Measurements from ENCODE around the gene ANGPTL7. TPM values are rescaled to one million over a fixed set of nuclear protein-coding genes. Genes with fewer than 3 reads are reported as not detected.

Gene ANGPTL7
- total RNA-seq, 2 experiments from 2014 or later: not detected

DNA sequence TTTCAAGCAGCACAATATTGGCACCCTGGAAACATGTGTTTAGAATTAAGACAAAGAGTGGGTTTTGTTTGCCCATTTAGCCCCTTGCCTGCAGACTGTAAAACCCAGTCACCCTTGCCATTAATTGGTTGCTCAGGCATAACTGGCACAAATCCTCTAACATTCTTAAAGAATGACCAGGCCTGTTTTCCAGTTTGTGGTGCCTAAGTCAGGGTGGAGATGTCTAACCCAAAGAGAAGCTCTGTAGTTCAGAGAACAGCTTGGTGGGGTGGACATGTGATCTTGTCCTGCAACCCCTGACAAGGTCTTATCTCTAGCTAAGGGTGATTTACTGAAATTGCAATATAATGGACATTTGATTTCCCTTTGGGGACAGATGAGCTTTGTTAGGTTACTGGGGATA, 8.8 kb upstream of the ANGPTL7 start:
- TF ChIP-seq, protein P1, sequence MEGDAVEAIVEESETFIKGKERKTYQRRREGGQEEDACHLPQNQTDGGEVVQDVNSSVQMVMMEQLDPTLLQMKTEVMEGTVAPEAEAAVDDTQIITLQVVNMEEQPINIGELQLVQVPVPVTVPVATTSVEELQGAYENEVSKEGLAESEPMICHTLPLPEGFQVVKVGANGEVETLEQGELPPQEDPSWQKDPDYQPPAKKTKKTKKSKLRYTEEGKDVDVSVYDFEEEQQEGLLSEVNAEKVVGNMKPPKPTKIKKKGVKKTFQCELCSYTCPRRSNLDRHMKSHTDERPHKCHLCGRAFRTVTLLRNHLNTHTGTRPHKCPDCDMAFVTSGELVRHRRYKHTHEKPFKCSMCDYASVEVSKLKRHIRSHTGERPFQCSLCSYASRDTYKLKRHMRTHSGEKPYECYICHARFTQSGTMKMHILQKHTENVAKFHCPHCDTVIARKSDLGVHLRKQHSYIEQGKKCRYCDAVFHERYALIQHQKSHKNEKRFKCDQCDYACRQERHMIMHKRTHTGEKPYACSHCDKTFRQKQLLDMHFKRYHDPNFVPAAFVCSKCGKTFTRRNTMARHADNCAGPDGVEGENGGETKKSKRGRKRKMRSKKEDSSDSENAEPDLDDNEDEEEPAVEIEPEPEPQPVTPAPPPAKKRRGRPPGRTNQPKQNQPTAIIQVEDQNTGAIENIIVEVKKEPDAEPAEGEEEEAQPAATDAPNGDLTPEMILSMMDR (IDR thresholded peaks at IDR 0.05): no peak
- Mint-ChIP-seq H3K36me3 (ENCODE audit: low read depth) (peaks cover 82% of the 10 kb centered on the region), H3K27ac (no peak overlapping the region), H3K4me1 (ENCODE audit: low read depth) (no peaks in the 10 kb centered on the region), H3K9me3 (no peaks in the 10 kb centered on the region), H3K27me3 (no peaks in the 10 kb centered on the region), H3K4me3 (no peak overlapping the region)
- H3K27me3 ChIP-seq (ENCODE audit: control insufficient read depth in 1 of 2, insufficient read depth in 2 of 2, low read length in 2 of 2): no peaks in the 10 kb centered on the region
- H3K9me3 ChIP-seq (ENCODE audit: control insufficient read depth in 1 of 2, insufficient read depth in 1 of 2, low read length in 2 of 2): no peaks in the 10 kb centered on the region
- CTCF ChIA-PET: no interaction called here
- H3K27ac ChIP-seq (ENCODE audit: low read depth in 1 of 2, low read length in 2 of 2): no peak overlapping the region
- intact Hi-C loops (cut with DNase I, micrococcal nuclease): no loop called here
- peaks cover 41% of the 10 kb centered on the region for H3K36me3 ChIP-seq (ENCODE audit: insufficient read depth, low read length)
- H3K4me3 ChIP-seq (ENCODE audit: low read length): no peak overlapping the region
- H3K4me1 ChIP-seq (ENCODE audit: insufficient read depth, low read length): no peaks in the 10 kb centered on the region
- no peak for DNase-seq
- no peak for ATAC-seq (ENCODE audit: poor library complexity)
- POLR2A ChIA-PET: no interaction called here

DNA sequence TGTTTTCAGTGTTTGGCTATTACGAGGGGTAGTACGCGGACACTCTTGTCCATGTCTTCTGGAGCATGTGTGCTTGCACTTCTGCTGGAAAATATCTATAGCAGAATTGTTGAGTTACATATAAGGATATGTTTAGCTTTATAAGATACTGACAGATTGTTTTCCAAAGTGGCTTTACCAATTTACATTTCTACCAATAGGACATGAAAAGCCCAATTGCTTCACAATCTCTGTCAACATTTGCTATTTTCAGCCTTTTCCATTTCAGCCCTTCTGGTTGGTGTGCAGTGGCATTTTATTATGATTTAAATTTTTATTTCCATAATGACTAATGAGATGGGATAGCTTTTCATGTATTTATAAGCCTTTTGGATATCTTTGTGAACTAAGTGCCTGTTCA, 6.3 kb upstream of the ANGPTL7 start:
- no peaks in the 10 kb centered on the region for H3K27me3 ChIP-seq (ENCODE audit: control insufficient read depth in 1 of 2, insufficient read depth in 2 of 2, low read length in 2 of 2)
- ATAC-seq (ENCODE audit: poor library complexity) (no peak), DNase-seq (no peak)
- peaks cover 83% of the 10 kb centered on the region for H3K36me3 Mint-ChIP-seq (ENCODE audit: low read depth)
- no peak overlapping the region for H3K27ac Mint-ChIP-seq
- TF ChIP-seq, protein P1 (IDR thresholded peaks at IDR 0.05): no peak
- ChIA-PET CTCF (no interaction called here), POLR2A (interaction anchor here (1.1 kb wide), 1 partner anchor 9 kb away, joined by 3 read pairs; no protein-coding TSS in a partner anchor)
- H3K36me3 ChIP-seq (ENCODE audit: insufficient read depth, low read length): peaks cover 30% of the 10 kb centered on the region
- H3K9me3 ChIP-seq (ENCODE audit: control insufficient read depth in 1 of 2, insufficient read depth in 1 of 2, low read length in 2 of 2): no peaks in the 10 kb centered on the region
- no peaks in the 10 kb centered on the region for H3K4me1 Mint-ChIP-seq (ENCODE audit: low read depth)
- H3K4me3 ChIP-seq (ENCODE audit: low read length): no peak overlapping the region
- no peak overlapping the region for H3K27ac ChIP-seq (ENCODE audit: low read depth in 1 of 2, low read length in 2 of 2)
- H3K9me3 Mint-ChIP-seq: no peaks in the 10 kb centered on the region
- H3K4me3 Mint-ChIP-seq: no peak overlapping the region
- no peaks in the 10 kb centered on the region for H3K4me1 ChIP-seq (ENCODE audit: insufficient read depth, low read length)
- H3K27me3 Mint-ChIP-seq: no peaks in the 10 kb centered on the region
- intact Hi-C loops (cut with DNase I, micrococcal nuclease): no loop called here

DNA sequence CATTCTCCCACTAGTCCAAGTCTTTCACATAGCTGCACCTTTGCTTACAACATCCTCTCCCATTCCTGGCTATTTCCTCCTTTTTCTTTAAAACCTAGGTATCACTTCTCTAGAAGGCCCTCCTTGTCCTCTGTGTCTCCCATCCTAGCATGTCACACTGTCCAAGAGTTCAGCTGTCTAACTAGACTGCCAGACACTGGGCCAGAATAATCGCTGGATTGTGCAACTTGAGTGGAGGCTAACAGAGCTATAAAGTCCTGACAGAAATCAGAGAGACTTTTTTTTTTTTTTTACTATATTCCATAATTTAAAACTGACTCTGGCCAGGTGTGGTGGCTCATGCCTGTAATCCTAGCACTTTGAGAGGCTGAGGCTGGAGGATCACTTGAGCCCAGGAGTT, 4.2 kb upstream of the ANGPTL7 start:
- ChIA-PET CTCF (no interaction called here), POLR2A (no interaction called here)
- Histone ChIP-seq H3K9me3 (ENCODE audit: control insufficient read depth in 1 of 2, insufficient read depth in 1 of 2, low read length in 2 of 2) (no peaks in the 10 kb centered on the region), H3K27me3 (ENCODE audit: control insufficient read depth in 1 of 2, insufficient read depth in 2 of 2, low read length in 2 of 2) (no peaks in the 10 kb centered on the region), H3K4me1 (ENCODE audit: insufficient read depth, low read length) (no peaks in the 10 kb centered on the region), H3K36me3 (ENCODE audit: insufficient read depth, low read length) (peaks cover 31% of the 10 kb centered on the region), H3K27ac (ENCODE audit: low read depth in 1 of 2, low read length in 2 of 2) (no peak overlapping the region), H3K4me3 (ENCODE audit: low read length) (no peak overlapping the region)
- H3K27ac Mint-ChIP-seq: no peak overlapping the region
- no peaks in the 10 kb centered on the region for H3K27me3 Mint-ChIP-seq
- intact Hi-C loops (cut with DNase I, micrococcal nuclease): no loop called here
- no peak overlapping the region for H3K4me3 Mint-ChIP-seq
- DNase-seq (no peak), ATAC-seq (ENCODE audit: poor library complexity) (no peak)
- TF ChIP-seq, protein P1 (IDR thresholded peaks at IDR 0.05): no peak
- no peaks in the 10 kb centered on the region for H3K4me1 Mint-ChIP-seq (ENCODE audit: low read depth)
- H3K36me3 Mint-ChIP-seq (ENCODE audit: low read depth): peaks cover 82% of the 10 kb centered on the region
- H3K9me3 Mint-ChIP-seq: no peaks in the 10 kb centered on the region

Measured in CD4-positive, alpha-beta T cell (primary cell).